Muscle of leg (tissue), 16 donors: Measurements from ENCODE around the gene MAGOHB. TPM values are rescaled to one million over a fixed set of nuclear protein-coding genes. Genes with fewer than 3 reads are reported as not detected.
"Not testable (repeated sequence)": the region's sequence is repeated elsewhere in the genome, so short reads cannot be mapped to it uniquely, and the experiment has no call there.

Experiments
- DNase-seq: peaks from one replicate; pipeline ENCODE4 v3.0.0; 2013
- H3K27ac ChIP-seq: one replicate; pipeline ENCODE4 v1.5.1; 2013; ENCODE audit warnings: mild to moderate bottlenecking, low read length, control low read depth
- H3K27me3 ChIP-seq: one replicate; pipeline ENCODE4 v1.6.1; 2013; ENCODE audit warnings: low read length; ENCODE audit not compliant: control insufficient read depth, insufficient read depth
- H3K36me3 ChIP-seq: one replicate; pipeline ENCODE4 v1.6.1; 2013; ENCODE audit warnings: low read length; ENCODE audit not compliant: control insufficient read depth, insufficient read depth
- H3K4me1 ChIP-seq: one replicate; pipeline ENCODE4 v1.6.1; 2013; ENCODE audit warnings: low read length; ENCODE audit not compliant: control insufficient read depth, insufficient read depth
- H3K4me3 ChIP-seq: one replicate; pipeline ENCODE4 v1.5.1; 2013; ENCODE audit warnings: low read length, control low read depth
- H3K9me3 ChIP-seq: replicated peaks from 2 replicates; pipeline ENCODE4 v1.6.1; 2013; ENCODE audit warnings: low read depth, low read length; ENCODE audit not compliant: control insufficient read depth
- WGBS: methylation state at CpG from one replicate; pipeline ENCODE4 v1.1.5; 2013; ENCODE audit warnings: missing lambda C conversion rate; ENCODE audit not compliant: insufficient coverage; 5-methylcytosine and 5-hydroxymethylcytosine counted together
- long read RNA-seq, 11 donors: transcript quantifications; one replicate each; lab custom pipeline, GENCODE V29; 2026
- polyA plus RNA-seq, 8 donors: library from polyadenylated mRNA; unstranded; fragments of 120-200 nt; gene quantifications; one replicate each; pipeline versions ENCODE4 v1.2.1 to v1.2.3, GENCODE V29; 2013; ENCODE audit warnings: inconsistent platforms in 1 of 8, low replicate concordance in 1 of 8; ENCODE audit not compliant: insufficient read length in 8 of 8, insufficient read depth in 1 of 8
- total RNA-seq: library from RNA; stranded (reverse); fragments of 120-200 nt; gene quantifications from one replicate; pipeline ENCODE4 v1.2.4, GENCODE V29; 2013

The MAGOHB gene
- total RNA-seq (24.7 TPM), polyA plus RNA-seq (10 to 100 TPM; 23.7 to 37.9 (median 27.8) TPM)
- long read RNA-seq, donor 1, transcript MAGOHB-201 (5 exons, 2,623 nt), result major isoform, 7 of 9 reads
- long read RNA-seq, donor 1, partial matches to known transcripts, result 0 of 9 reads
- long read RNA-seq, donor 1, other reads (novel, unspliced or antisense), result 0 of 9 reads
- long read RNA-seq, donor 2, partial matches to known transcripts, result 0 of 2 reads
- long read RNA-seq, donor 2, other reads (novel, unspliced or antisense), result 0 of 2 reads
- long read RNA-seq, donor 3, transcript MAGOHB-201 (5 exons, 2,623 nt), result major isoform, 11 of 12 reads
- long read RNA-seq, donor 3, partial matches to known transcripts, result 0 of 12 reads
- long read RNA-seq, donor 3, other reads (novel, unspliced or antisense), result 0 of 12 reads
- long read RNA-seq, donor 4, transcript MAGOHB-201 (5 exons, 2,623 nt), result major isoform, 17 of 18 reads
- long read RNA-seq, donor 4, partial matches to known transcripts, result 0 of 18 reads
- long read RNA-seq, donor 4, other reads (novel, unspliced or antisense), result 0 of 18 reads
- long read RNA-seq, donor 5, transcript MAGOHB-201 (5 exons, 2,623 nt), result major isoform, 29 of 32 reads
- long read RNA-seq, donor 5, partial matches to known transcripts, result 0 of 32 reads
- long read RNA-seq, donor 5, other reads (novel, unspliced or antisense), result 0 of 32 reads
- long read RNA-seq, donor 6, transcript MAGOHB-201 (5 exons, 2,623 nt), result major isoform, 31 of 33 reads
- long read RNA-seq, donor 6, partial matches to known transcripts, result 0 of 33 reads
- long read RNA-seq, donor 6, other reads (novel, unspliced or antisense), result 0 of 33 reads
- long read RNA-seq, donor 7, transcript MAGOHB-201 (5 exons, 2,623 nt), result major isoform, 25 of 27 reads
- long read RNA-seq, donor 7, partial matches to known transcripts, result 0 of 27 reads
- long read RNA-seq, donor 7, other reads (novel, unspliced or antisense), result 0 of 27 reads
- long read RNA-seq, donor 8, transcript MAGOHB-201 (5 exons, 2,623 nt), result major isoform, 20 of 23 reads
- long read RNA-seq, donor 8, partial matches to known transcripts, result 0 of 23 reads
- long read RNA-seq, donor 8, other reads (novel, unspliced or antisense), result 0 of 23 reads
- long read RNA-seq, donor 9, transcript MAGOHB-201 (5 exons, 2,623 nt), result major isoform, 14 of 19 reads
- long read RNA-seq, donor 9, partial matches to known transcripts, result 0 of 19 reads
- long read RNA-seq, donor 9, other reads (novel, unspliced or antisense), result 0 of 19 reads
- long read RNA-seq, donor 10, transcript MAGOHB-201 (5 exons, 2,623 nt), result major isoform, 30 of 33 reads
- long read RNA-seq, donor 10, partial matches to known transcripts, result 0 of 33 reads
- long read RNA-seq, donor 10, other reads (novel, unspliced or antisense), result 0 of 33 reads
- long read RNA-seq, donor 11, transcript MAGOHB-201 (5 exons, 2,623 nt), result major isoform, 9 of 13 reads
- long read RNA-seq, donor 11, partial matches to known transcripts, result 0 of 13 reads
- long read RNA-seq, donor 11, other reads (novel, unspliced or antisense), result 0 of 13 reads

- Histone ChIP-seq H3K27me3 (no peaks in the 10 kb centered on the region), H3K4me3 (peak within 1 kb of the TSS; percentile 93), H3K27ac (peak within 1 kb of the TSS; percentile 95), H3K4me1 (peaks cover 7% of the 10 kb centered on the region), H3K36me3 (peaks cover 4% of the 10 kb centered on the region), H3K9me3 (no peaks in the 10 kb centered on the region)
- peak; percentile 99 for DNase-seq
- under 1% methylated on average over 29 of the region's 45 CpGs for WGBS
These were observed at the start of gene MAGOHB for GRCh38 chr12:10613349-10614055. Gene MAGOHB (minus strand): TSS chr12:10613609. CDS start chr12:10613532, 77 bp downstream.

GRCh38 chr12:10661338-10661737 lies 47.9 kb upstream of the MAGOHB start:
- Histone ChIP-seq H3K36me3 (no peaks in the 10 kb centered on the region), H3K4me1 (no peaks in the 10 kb centered on the region), H3K27ac (no peak overlapping the region), H3K4me3 (no peak overlapping the region), H3K9me3 (peaks cover 3% of the 10 kb centered on the region), H3K27me3 (no peaks in the 10 kb centered on the region)
- no CpG with 5 or more reads among the region's 3 CpGs for WGBS
- DNase-seq, result no peak

GRCh38 chr12:10654003-10654402 lies 40.6 kb upstream of the MAGOHB start:
- H3K9me3 ChIP-seq, result peaks cover 3% of the 10 kb centered on the region
- no peak overlapping the region for H3K4me3 ChIP-seq
- H3K36me3 ChIP-seq, result no peaks in the 10 kb centered on the region
- DNase-seq, result no peak
- no peaks in the 10 kb centered on the region for H3K4me1 ChIP-seq
- no peaks in the 10 kb centered on the region for H3K27me3 ChIP-seq
- H3K27ac ChIP-seq, result no peak overlapping the region

GRCh38 chr12:10652192-10652591 lies 38.8 kb upstream of the MAGOHB start:
- H3K4me1 ChIP-seq, result no peaks in the 10 kb centered on the region
- no peak for DNase-seq
- peaks cover 3% of the 10 kb centered on the region for H3K9me3 ChIP-seq
- no peaks in the 10 kb centered on the region for H3K27me3 ChIP-seq
- H3K27ac ChIP-seq, result no peak overlapping the region
- no peak overlapping the region for H3K4me3 ChIP-seq
- WGBS, result no CpG with 5 or more reads among the region's 3 CpGs
- H3K36me3 ChIP-seq, result no peaks in the 10 kb centered on the region

GRCh38 chr12:10646576-10646975 lies 33.2 kb upstream of the MAGOHB start:
- not testable (repeated sequence) for H3K36me3 ChIP-seq, H3K27ac ChIP-seq, H3K9me3 ChIP-seq, H3K4me3 ChIP-seq, DNase-seq, H3K4me1 ChIP-seq, H3K27me3 ChIP-seq

GRCh38 chr12:10645910-10646309 lies 32.5 kb upstream of the MAGOHB start:
- WGBS, result 47% methylated on average over 2 of the region's 4 CpGs
- Histone ChIP-seq H3K4me3 (no peak overlapping the region), H3K4me1 (no peaks in the 10 kb centered on the region), H3K27ac (no peak overlapping the region), H3K27me3 (no peaks in the 10 kb centered on the region), H3K9me3 (peaks cover 9% of the 10 kb centered on the region), H3K36me3 (no peaks in the 10 kb centered on the region)
- no peak for DNase-seq

GRCh38 chr12:10641735-10642500 lies 28.5 kb upstream of the MAGOHB start:
- H3K4me3 ChIP-seq, result no peak overlapping the region
- H3K4me1 ChIP-seq, result no peaks in the 10 kb centered on the region
- DNase-seq, result peak; percentile 0
- H3K27me3 ChIP-seq, result no peaks in the 10 kb centered on the region
- H3K27ac ChIP-seq, result no peak overlapping the region
- peaks cover 7% of the 10 kb centered on the region for H3K9me3 ChIP-seq
- no peaks in the 10 kb centered on the region for H3K36me3 ChIP-seq
- WGBS, result 40% methylated on average over 2 of the region's 6 CpGs

- no peaks in the 10 kb centered on the region for H3K9me3 ChIP-seq
- no peak for DNase-seq
These were observed 25.3 kb upstream of the MAGOHB start for GRCh38 chr12:10638728-10639127.

GRCh38 chr12:10636611-10637010 lies 23.2 kb upstream of the MAGOHB start:
- DNase-seq, result no peak
- no peaks in the 10 kb centered on the region for H3K27me3 ChIP-seq
- 44% methylated on average over 3 of the region's 6 CpGs for WGBS

More at GRCh38 chr12:10638728-10639127, 25.3 kb upstream of the MAGOHB start:
- H3K27ac ChIP-seq, result no peak overlapping the region
- H3K36me3 ChIP-seq, result no peaks in the 10 kb centered on the region
- no peaks in the 10 kb centered on the region for H3K4me1 ChIP-seq
- H3K4me3 ChIP-seq, result no peak overlapping the region
- no peaks in the 10 kb centered on the region for H3K27me3 ChIP-seq
- WGBS, result no CpG with 5 or more reads among the region's 1 CpG

More at GRCh38 chr12:10636611-10637010, 23.2 kb upstream of the MAGOHB start:
- Histone ChIP-seq H3K4me3 (no peak overlapping the region), H3K4me1 (no peaks in the 10 kb centered on the region), H3K9me3 (no peaks in the 10 kb centered on the region), H3K27ac (no peak overlapping the region), H3K36me3 (no peaks in the 10 kb centered on the region)
